CD4-positive, alpha-beta T cell (primary cell): ENCODE data around the gene ADGRD1. TPM values are rescaled to one million over a fixed set of nuclear protein-coding genes. Genes with fewer than 3 reads are reported as not detected.

Experiments
- ATAC-seq: fragments of 200-7000 bp; cut with Tn5 transposase; one replicate; pipeline ENCODE4 v1.10.0; 2022; ENCODE audit warnings: mild to moderate bottlenecking; ENCODE audit not compliant: poor library complexity
- CTCF ChIA-PET: fragments of 350-600 bp; sonication (Branson Sonifier 250); formaldehyde crosslinking; loops from one replicate; lab custom pipeline; 2021; ENCODE audit warnings: antibody characterized with exemption, inconsistent platforms; lab: Charles Lee
- POLR2A ChIA-PET: fragments of 350-600 bp; sonication (Branson Sonifier 250); formaldehyde crosslinking; loops from one replicate; lab custom pipeline; 2021; ENCODE audit warnings: antibody characterized with exemption, inconsistent platforms; lab: Charles Lee
- DNase-seq, 14 experiments: peaks; one replicate each; pipeline ENCODE4 v3.0.0-alpha.2; 2013 to 2020; ENCODE audit warnings: mixed read lengths in 2 of 14
- H3K27ac ChIP-seq, 2 donors: one replicate each; pipeline versions ENCODE4 v1.5.1 to v1.7.0; 2013; ENCODE audit warnings: low read length in 2 of 2, low read depth in 1 of 2, mild to moderate bottlenecking in 1 of 2
- H3K27me3 ChIP-seq, 2 experiments: 1 replicate in 1 of 2; 2 replicates in 1 of 2; pipeline versions ENCODE4 v1.6.1 to v1.7.0; 2013; ENCODE audit warnings: low read length in 2 of 2, control low read depth in 1 of 2, mild to moderate bottlenecking in 1 of 2, moderate library complexity in 1 of 2; ENCODE audit not compliant: insufficient read depth in 2 of 2, control insufficient read depth in 1 of 2
- H3K36me3 ChIP-seq: one replicate; pipeline ENCODE4 v1.6.1; 2013; ENCODE audit warnings: low read length, control low read depth; ENCODE audit not compliant: insufficient read depth
- H3K4me1 ChIP-seq: one replicate; pipeline ENCODE4 v1.6.1; 2013; ENCODE audit warnings: low read length, control low read depth; ENCODE audit not compliant: insufficient read depth
- H3K4me3 ChIP-seq: one replicate; pipeline ENCODE4 v1.5.1; 2013; ENCODE audit warnings: mild to moderate bottlenecking, low read length, moderate library complexity
- H3K9me3 ChIP-seq, 2 experiments: 1 replicate in 1 of 2; 2 replicates in 1 of 2; pipeline versions ENCODE4 v1.6.1 to v1.7.0; 2013; ENCODE audit warnings: low read length in 2 of 2, mild to moderate bottlenecking in 2 of 2, control low read depth in 1 of 2, moderate library complexity in 1 of 2; ENCODE audit not compliant: control insufficient read depth in 1 of 2, insufficient read depth in 1 of 2
- H3K27ac Mint-ChIP-seq: one replicate; pipeline ENCODE4 v1.8.0; 2020; ENCODE audit warnings: mixed read lengths
- H3K27me3 Mint-ChIP-seq: one replicate; pipeline ENCODE4 v1.8.0; 2021; ENCODE audit warnings: mixed read lengths
- H3K36me3 Mint-ChIP-seq: one replicate; pipeline ENCODE4 v1.8.0; 2021; ENCODE audit warnings: low read depth, mixed read lengths
- H3K4me1 Mint-ChIP-seq: one replicate; pipeline ENCODE4 v1.8.0; 2021; ENCODE audit warnings: low read depth, mixed read lengths
- H3K4me3 Mint-ChIP-seq: one replicate; pipeline ENCODE4 v1.8.0; 2020; ENCODE audit warnings: mild to moderate bottlenecking, mixed read lengths
- H3K9me3 Mint-ChIP-seq: one replicate; pipeline ENCODE4 v1.8.0; 2020; ENCODE audit warnings: mixed read lengths
- CTCF ChIP-seq: fragments of 200-600 bp; IDR thresholded peaks from one replicate; pipeline ENCODE4 v1.8.0; 2022; ENCODE audit warnings: antibody characterized with exemption, mild to moderate bottlenecking
- intact Hi-C, 2 experiments: fragments of 100-400 bp; cut with DNase I in 1 of 2; cut with micrococcal nuclease in 1 of 2; formaldehyde crosslinking; loops; one replicate each; pipeline versions ENCODE4 v1.15.1 to v1.9.0; 2023 to 2025; cut with DNase I, micrococcal nuclease
- total RNA-seq, 174 experiments: library from RNA in 2 of 174; stranded (reverse) in 2 of 174; gene quantifications; one replicate each; pipeline ENCODE4 v1.2.3 and lab custom pipeline; 2021 to 2026

The ADGRD1 gene
- total RNA-seq, 2 experiments from 2014 or later: 0.22 TPM; not detected in 1

DNA sequence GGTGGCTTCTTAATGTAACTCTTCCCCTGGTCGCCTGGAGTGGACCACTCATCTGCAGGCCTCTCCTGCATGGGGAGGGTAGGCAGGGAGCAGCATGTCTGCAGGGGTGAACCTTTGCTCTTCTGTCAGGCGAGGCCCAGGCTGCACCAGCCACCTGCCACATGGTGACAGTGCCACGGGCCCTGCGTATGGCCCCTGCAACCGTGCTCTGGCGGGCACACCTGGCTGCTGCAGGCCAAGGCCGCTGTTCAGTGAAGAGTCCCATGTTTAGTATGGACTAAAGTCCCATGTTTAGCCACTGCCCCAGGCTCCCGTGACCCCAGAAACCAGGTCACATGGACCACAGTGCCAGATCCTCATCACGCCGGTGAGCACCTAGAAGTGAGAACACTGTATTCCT, 187.0 kb downstream of the ADGRD1 start:
- Mint-ChIP-seq H3K36me3 (no peaks in the 10 kb centered on the region), H3K27me3 (no peaks in the 10 kb centered on the region), H3K4me3 (no peak overlapping the region), H3K4me1 (no peaks in the 10 kb centered on the region), H3K9me3 (no peaks in the 10 kb centered on the region), H3K27ac (no peak overlapping the region)
- Histone ChIP-seq H3K4me3 (no peak overlapping the region), H3K27ac (no peak overlapping the region), H3K27me3 (peaks cover 0 to 3% of the 10 kb centered on the region in 2 experiments), H3K36me3 (no peaks in the 10 kb centered on the region), H3K9me3 (peaks cover 0 to 8% of the 10 kb centered on the region in 2 experiments), H3K4me1 (no peaks in the 10 kb centered on the region)
- ChIA-PET CTCF (no interaction called here), POLR2A (no interaction called here)
- no peak for TF ChIP-seq CTCF
- DNase-seq: no peak
- no peak for ATAC-seq
- intact Hi-C loops: no loop called here

- Histone ChIP-seq H3K4me3 (no peak overlapping the region), H3K4me1 (no peaks in the 10 kb centered on the region), H3K27me3 (peaks cover 0 to 3% of the 10 kb centered on the region in 2 experiments), H3K36me3 (no peaks in the 10 kb centered on the region), H3K27ac (no peak overlapping the region), H3K9me3 (peaks cover 0 to 3% of the 10 kb centered on the region in 2 experiments)
- Mint-ChIP-seq H3K27me3 (no peaks in the 10 kb centered on the region), H3K27ac (no peak overlapping the region), H3K9me3 (no peaks in the 10 kb centered on the region), H3K4me3 (no peak overlapping the region), H3K36me3 (no peaks in the 10 kb centered on the region), H3K4me1 (no peaks in the 10 kb centered on the region)
- no peak for ATAC-seq
- no peak for TF ChIP-seq CTCF
- intact Hi-C loops: no loop called here
- ChIA-PET CTCF (no interaction called here), POLR2A (no interaction called here)
- DNase-seq: no peak
Observed at GRCh38 chr12:131141514-131141913, 187.8 kb downstream of the ADGRD1 start.

DNA sequence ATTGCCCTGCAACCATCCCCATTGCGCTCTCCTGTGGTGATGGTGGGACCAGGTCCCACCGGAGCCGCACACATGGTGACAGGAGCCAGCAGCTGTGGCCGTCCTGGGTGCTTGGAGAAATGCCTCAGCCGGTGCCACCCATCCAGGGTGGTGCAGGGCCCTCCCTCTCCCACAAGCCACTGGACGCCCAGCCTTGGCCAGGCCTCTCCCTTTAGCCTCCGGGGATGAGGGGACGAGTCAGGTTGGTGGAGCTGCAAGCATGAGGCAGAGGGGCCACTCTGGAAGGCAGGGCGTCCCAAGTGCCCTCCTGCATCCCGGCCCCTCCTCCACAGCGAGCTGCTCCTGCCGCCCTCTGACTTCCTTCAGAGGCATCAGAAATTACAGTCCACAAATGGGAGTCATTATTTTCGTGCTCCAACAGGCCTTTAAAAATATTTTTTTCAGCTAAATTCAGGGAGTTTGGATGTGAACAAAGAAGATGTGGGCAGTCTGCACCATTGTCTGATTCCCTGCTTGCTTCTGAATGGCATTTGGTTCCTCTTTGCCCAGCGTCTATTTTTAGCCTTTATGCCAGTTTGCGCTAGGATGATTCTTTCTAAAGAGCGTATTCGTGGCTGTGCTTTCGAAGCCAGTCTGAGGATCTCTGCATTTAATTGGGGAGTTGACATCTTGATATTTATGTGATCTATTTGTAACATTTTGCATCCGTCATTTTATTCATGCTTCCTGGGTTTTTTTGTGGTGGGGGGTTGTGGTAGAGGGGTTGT, 189.4 kb downstream of the ADGRD1 start:
- ATAC-seq: no peak
- H3K36me3 ChIP-seq: no peaks in the 10 kb centered on the region
- TF ChIP-seq CTCF: no peak
- Mint-ChIP-seq H3K4me3 (no peak overlapping the region), H3K4me1 (no peaks in the 10 kb centered on the region), H3K27ac (no peak overlapping the region), H3K36me3 (no peaks in the 10 kb centered on the region), H3K27me3 (peaks cover 7% of the 10 kb centered on the region), H3K9me3 (no peaks in the 10 kb centered on the region)
- DNase-seq: no peak
- CTCF ChIA-PET: interaction anchor here (1.0 kb wide), 1 partner anchor 11 kb away, joined by 4 read pairs; no protein-coding TSS in a partner anchor
- POLR2A ChIA-PET: no interaction called here
- H3K27me3 ChIP-seq: peaks cover 0 to 3% of the 10 kb centered on the region in 2 experiments
- intact Hi-C loops: no loop called here
- no peaks in the 10 kb centered on the region for H3K4me1 ChIP-seq
- no peak overlapping the region for H3K4me3 ChIP-seq
- peaks cover 0 to 3% of the 10 kb centered on the region in 2 experiments for H3K9me3 ChIP-seq
- H3K27ac ChIP-seq: no peak overlapping the region
